Activated naive CD8-positive, alpha-beta T cell treated with anti-CD3 and anti-CD28 coated beads, Interleukin-2, amount 50 U/mL, for 24 hours (primary cell): ENCODE data around the gene KIAA0825.

Source experiments
- ATAC-seq: fragments of 150-1000 bp; cut with Tn5 transposase; one replicate; pipeline ENCODE4 v1.10.0; 2021
- DNase-seq: peaks from one replicate; pipeline ENCODE4 v3.0.0; 2021
- H3K27ac Mint-ChIP-seq: one replicate; pipeline ENCODE4 v1.8.0; 2021; ENCODE audit warnings: mild to moderate bottlenecking, mixed read lengths
- H3K27me3 Mint-ChIP-seq: one replicate; pipeline ENCODE4 v1.8.0; 2021; ENCODE audit warnings: mixed read lengths
- H3K36me3 Mint-ChIP-seq: one replicate; pipeline ENCODE4 v1.8.0; 2021; ENCODE audit warnings: low read depth, mixed read lengths
- H3K4me1 Mint-ChIP-seq: one replicate; pipeline ENCODE4 v1.8.0; 2021; ENCODE audit warnings: mixed read lengths
- H3K4me3 Mint-ChIP-seq: one replicate; pipeline ENCODE4 v1.8.0; 2021; ENCODE audit warnings: mild to moderate bottlenecking, moderate library complexity, mixed read lengths
- H3K9me3 Mint-ChIP-seq: one replicate; pipeline ENCODE4 v1.8.0; 2021; ENCODE audit warnings: mixed read lengths

KIAA0825 gene

GRCh38 chr5:94316916-94317838 lies 301.2 kb downstream of the KIAA0825 start:
- Mint-ChIP-seq H3K4me3 (no peak overlapping the region), H3K9me3 (no peaks in the 10 kb centered on the region), H3K27me3 (no peaks in the 10 kb centered on the region), H3K27ac (no peak overlapping the region), H3K4me1 (no peaks in the 10 kb centered on the region), H3K36me3 (no peaks in the 10 kb centered on the region)
- ATAC-seq: no peak
- no peak for DNase-seq

GRCh38 chr5:94314460-94315131 lies 303.8 kb downstream of the KIAA0825 start:
- Mint-ChIP-seq H3K27me3 (no peaks in the 10 kb centered on the region), H3K36me3 (no peaks in the 10 kb centered on the region), H3K27ac (no peak overlapping the region), H3K4me3 (no peak overlapping the region), H3K9me3 (no peaks in the 10 kb centered on the region), H3K4me1 (no peaks in the 10 kb centered on the region)
- ATAC-seq (no peak), DNase-seq (no peak)

GRCh38 chr5:94313696-94314095 lies 304.7 kb downstream of the KIAA0825 start:
- ATAC-seq: no peak
- no peak for DNase-seq
- no peak overlapping the region for H3K27ac Mint-ChIP-seq
- no peaks in the 10 kb centered on the region for H3K36me3 Mint-ChIP-seq
- H3K4me1 Mint-ChIP-seq: no peaks in the 10 kb centered on the region
- no peaks in the 10 kb centered on the region for H3K9me3 Mint-ChIP-seq
- H3K27me3 Mint-ChIP-seq: no peaks in the 10 kb centered on the region
- no peak overlapping the region for H3K4me3 Mint-ChIP-seq

GRCh38 chr5:94313188-94313587 lies 305.2 kb downstream of the KIAA0825 start:
- Mint-ChIP-seq H3K36me3 (no peaks in the 10 kb centered on the region), H3K9me3 (no peaks in the 10 kb centered on the region), H3K27ac (no peak overlapping the region), H3K4me1 (no peaks in the 10 kb centered on the region), H3K27me3 (no peaks in the 10 kb centered on the region), H3K4me3 (no peak overlapping the region)
- DNase-seq: no peak
- ATAC-seq: no peak

- DNase-seq (no peak), ATAC-seq (no peak)
- Mint-ChIP-seq H3K27me3 (no peaks in the 10 kb centered on the region), H3K36me3 (no peaks in the 10 kb centered on the region), H3K9me3 (no peaks in the 10 kb centered on the region), H3K27ac (no peak overlapping the region), H3K4me3 (no peak overlapping the region), H3K4me1 (no peaks in the 10 kb centered on the region)
These were observed 306.1 kb downstream of the KIAA0825 start for GRCh38 chr5:94312298-94312697.

GRCh38 chr5:94310833-94311232 lies 307.6 kb downstream of the KIAA0825 start:
- Mint-ChIP-seq H3K27ac (no peak overlapping the region), H3K4me1 (no peaks in the 10 kb centered on the region), H3K27me3 (no peaks in the 10 kb centered on the region), H3K36me3 (no peaks in the 10 kb centered on the region), H3K4me3 (no peak overlapping the region), H3K9me3 (no peaks in the 10 kb centered on the region)
- ATAC-seq (no peak), DNase-seq (no peak)

- no peak for DNase-seq
- Mint-ChIP-seq H3K27ac (no peak overlapping the region), H3K4me1 (no peaks in the 10 kb centered on the region), H3K27me3 (no peaks in the 10 kb centered on the region), H3K4me3 (no peak overlapping the region), H3K36me3 (no peaks in the 10 kb centered on the region), H3K9me3 (no peaks in the 10 kb centered on the region)
- ATAC-seq: no peak
These were observed 309.3 kb downstream of the KIAA0825 start for GRCh38 chr5:94309141-94309540.

GRCh38 chr5:94308442-94308841 lies 310.0 kb downstream of the KIAA0825 start:
- H3K27me3 Mint-ChIP-seq: no peaks in the 10 kb centered on the region
- H3K4me3 Mint-ChIP-seq: no peak overlapping the region
- H3K27ac Mint-ChIP-seq: no peak overlapping the region
- H3K36me3 Mint-ChIP-seq: no peaks in the 10 kb centered on the region
- no peaks in the 10 kb centered on the region for H3K4me1 Mint-ChIP-seq
- ATAC-seq: no peak
- no peak for DNase-seq
- H3K9me3 Mint-ChIP-seq: no peaks in the 10 kb centered on the region

GRCh38 chr5:94304146-94304545 lies 314.3 kb downstream of the KIAA0825 start:
- no peak overlapping the region for H3K4me3 Mint-ChIP-seq
- no peak overlapping the region for H3K27ac Mint-ChIP-seq
- DNase-seq (no peak), ATAC-seq (no peak)
- H3K36me3 Mint-ChIP-seq: no peaks in the 10 kb centered on the region
- H3K27me3 Mint-ChIP-seq: no peaks in the 10 kb centered on the region
- no peaks in the 10 kb centered on the region for H3K4me1 Mint-ChIP-seq
- H3K9me3 Mint-ChIP-seq: no peaks in the 10 kb centered on the region

GRCh38 chr5:94288937-94289336 lies 329.5 kb downstream of the KIAA0825 start:
- Mint-ChIP-seq H3K9me3 (peaks cover 23% of the 10 kb centered on the region), H3K27me3 (no peaks in the 10 kb centered on the region), H3K4me1 (no peaks in the 10 kb centered on the region), H3K36me3 (no peaks in the 10 kb centered on the region), H3K27ac (no peak overlapping the region), H3K4me3 (no peak overlapping the region)
- ATAC-seq (no peak), DNase-seq (no peak)

- H3K36me3 Mint-ChIP-seq: no peaks in the 10 kb centered on the region
- peaks cover 1% of the 10 kb centered on the region for H3K9me3 Mint-ChIP-seq
- H3K4me1 Mint-ChIP-seq: no peaks in the 10 kb centered on the region
These were observed 332.4 kb downstream of the KIAA0825 start for GRCh38 chr5:94285984-94286383.

GRCh38 chr5:94283093-94283492 lies 335.3 kb downstream of the KIAA0825 start:
- Mint-ChIP-seq H3K4me3 (no peak overlapping the region), H3K9me3 (no peaks in the 10 kb centered on the region), H3K4me1 (no peaks in the 10 kb centered on the region), H3K27ac (no peak overlapping the region), H3K36me3 (no peaks in the 10 kb centered on the region), H3K27me3 (no peaks in the 10 kb centered on the region)
- DNase-seq: no peak
- no peak for ATAC-seq

More at GRCh38 chr5:94285984-94286383, 332.4 kb downstream of the KIAA0825 start:
- DNase-seq: no peak
- H3K27me3 Mint-ChIP-seq: no peaks in the 10 kb centered on the region
- no peak for ATAC-seq
- H3K4me3 Mint-ChIP-seq: no peak overlapping the region
- no peak overlapping the region for H3K27ac Mint-ChIP-seq

- no peaks in the 10 kb centered on the region for H3K36me3 Mint-ChIP-seq
- no peak for ATAC-seq
These were observed 337.1 kb downstream of the KIAA0825 start for GRCh38 chr5:94281236-94281801.

GRCh38 chr5:94276751-94277150 lies 341.7 kb downstream of the KIAA0825 start:
- H3K27ac Mint-ChIP-seq: no peak overlapping the region
- no peak overlapping the region for H3K4me3 Mint-ChIP-seq
- no peaks in the 10 kb centered on the region for H3K4me1 Mint-ChIP-seq
- H3K27me3 Mint-ChIP-seq: no peaks in the 10 kb centered on the region
- no peak for ATAC-seq
- H3K36me3 Mint-ChIP-seq: no peaks in the 10 kb centered on the region
- no peak for DNase-seq
- H3K9me3 Mint-ChIP-seq: no peaks in the 10 kb centered on the region

More at GRCh38 chr5:94281236-94281801, 337.1 kb downstream of the KIAA0825 start:
- Mint-ChIP-seq H3K4me3 (no peak overlapping the region), H3K27me3 (no peaks in the 10 kb centered on the region), H3K4me1 (no peaks in the 10 kb centered on the region), H3K9me3 (no peaks in the 10 kb centered on the region), H3K27ac (no peak overlapping the region)
- DNase-seq: no peak

- Mint-ChIP-seq H3K4me3 (no peak overlapping the region), H3K27ac (no peak overlapping the region), H3K9me3 (no peaks in the 10 kb centered on the region), H3K4me1 (no peaks in the 10 kb centered on the region), H3K36me3 (no peaks in the 10 kb centered on the region), H3K27me3 (no peaks in the 10 kb centered on the region)
- ATAC-seq (no peak), DNase-seq (no peak)
These were observed 342.4 kb downstream of the KIAA0825 start for GRCh38 chr5:94276048-94276447.
